ENCODE data around the gene RPS6KA1. TPM values are rescaled to one million over a fixed set of nuclear protein-coding genes. Genes with fewer than 3 reads are reported as not detected.

The RPS6KA1 gene
- total and polyA plus RNA-seq, 2 of the 13 experiments (the other 11 are each of a cell fraction or from before 2014, with no cell fraction given): 19.6 to 24.2 TPM

GRCh38 chr1:26546375-26546774 lies 16.8 kb downstream of the RPS6KA1 start:
- Histone ChIP-seq H3K9ac (ENCODE audit: insufficient read depth, low read depth, low read length) (no peak overlapping the region), H4K20me1 (ENCODE audit: insufficient read depth, low read length) (no peaks in the 10 kb centered on the region), H2AFZ (ENCODE audit: low read length) (no peak overlapping the region), H3K27me3 (ENCODE audit: control insufficient read depth in 1 of 2, insufficient read depth in 2 of 2, low read length in 2 of 2) (no peaks in the 10 kb centered on the region), H3K4me1 (ENCODE audit: insufficient read depth, low read length) (peaks cover 8% of the 10 kb centered on the region), H3K9me3 (ENCODE audit: low read length) (no peaks in the 10 kb centered on the region), H3K4me3 (replicated peaks in 1 of 3; ENCODE audit: insufficient read depth in 1 of 3, low read depth in 2 of 3, low read length in 3 of 3) (no peak overlapping the region), H3K27ac (ENCODE audit: extremely low read length, insufficient read depth, low read length) (no peak overlapping the region), H3K36me3 (replicated peaks in 1 of 2; ENCODE audit: control insufficient read depth in 1 of 2, insufficient read depth in 2 of 2, low read length in 2 of 2) (peaks cover 18 to 22% of the 10 kb centered on the region in 2 experiments; a peak in 4 of 5 replicates), H3K79me2 (ENCODE audit: insufficient read depth, low read length) (no peaks in the 10 kb centered on the region), H3K4me2 (ENCODE audit: low read depth, low read length) (no peak overlapping the region)
- BruUV-seq (replicated peaks): no TSS peak
- in situ Hi-C loops (cut with HindIII; ENCODE audit: extremely low pct_ligation_motif_present, low pct_unique_long_range_greater_than_20kb) (no loop called here), intact Hi-C loops (cut with micrococcal nuclease; ENCODE audit: unreplicated experiment) (no loop called here)
- WGBS (ENCODE audit: low lambda C conversion rate): 91% methylated on average over 6 of the region's 8 CpGs
- CTCF ChIA-PET (ENCODE audit: low intra/inter-chr PET ratio, low total read pairs): no interaction called here
- ATAC-seq (no peak), DNase-seq (ENCODE audit: low spot score) (no peak), FAIRE-seq (no peak)
- POLR2A ChIA-PET: no interaction called here
- TF ChIP-seq DZIP1 (CRISPR knock-in tag; IDR thresholded peaks at IDR 0.05): no peak
- TF ChIP-seq, protein P1, sequence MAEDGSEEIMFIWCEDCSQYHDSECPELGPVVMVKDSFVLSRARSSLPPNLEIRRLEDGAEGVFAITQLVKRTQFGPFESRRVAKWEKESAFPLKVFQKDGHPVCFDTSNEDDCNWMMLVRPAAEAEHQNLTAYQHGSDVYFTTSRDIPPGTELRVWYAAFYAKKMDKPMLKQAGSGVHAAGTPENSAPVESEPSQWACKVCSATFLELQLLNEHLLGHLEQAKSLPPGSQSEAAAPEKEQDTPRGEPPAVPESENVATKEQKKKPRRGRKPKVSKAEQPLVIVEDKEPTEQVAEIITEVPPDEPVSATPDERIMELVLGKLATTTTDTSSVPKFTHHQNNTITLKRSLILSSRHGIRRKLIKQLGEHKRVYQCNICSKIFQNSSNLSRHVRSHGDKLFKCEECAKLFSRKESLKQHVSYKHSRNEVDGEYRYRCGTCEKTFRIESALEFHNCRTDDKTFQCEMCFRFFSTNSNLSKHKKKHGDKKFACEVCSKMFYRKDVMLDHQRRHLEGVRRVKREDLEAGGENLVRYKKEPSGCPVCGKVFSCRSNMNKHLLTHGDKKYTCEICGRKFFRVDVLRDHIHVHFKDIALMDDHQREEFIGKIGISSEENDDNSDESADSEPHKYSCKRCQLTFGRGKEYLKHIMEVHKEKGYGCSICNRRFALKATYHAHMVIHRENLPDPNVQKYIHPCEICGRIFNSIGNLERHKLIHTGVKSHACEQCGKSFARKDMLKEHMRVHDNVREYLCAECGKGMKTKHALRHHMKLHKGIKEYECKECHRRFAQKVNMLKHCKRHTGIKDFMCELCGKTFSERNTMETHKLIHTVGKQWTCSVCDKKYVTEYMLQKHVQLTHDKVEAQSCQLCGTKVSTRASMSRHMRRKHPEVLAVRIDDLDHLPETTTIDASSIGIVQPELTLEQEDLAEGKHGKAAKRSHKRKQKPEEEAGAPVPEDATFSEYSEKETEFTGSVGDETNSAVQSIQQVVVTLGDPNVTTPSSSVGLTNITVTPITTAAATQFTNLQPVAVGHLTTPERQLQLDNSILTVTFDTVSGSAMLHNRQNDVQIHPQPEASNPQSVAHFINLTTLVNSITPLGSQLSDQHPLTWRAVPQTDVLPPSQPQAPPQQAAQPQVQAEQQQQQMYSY (CRISPR knock-in tag; IDR thresholded peaks at IDR 0.05): no peak
- TF ChIP-seq ATF7-NPFF (CRISPR knock-in tag; IDR thresholded peaks at IDR 0.05; ENCODE audit: low read depth): no peak
- TF ChIP-seq, protein P2, sequence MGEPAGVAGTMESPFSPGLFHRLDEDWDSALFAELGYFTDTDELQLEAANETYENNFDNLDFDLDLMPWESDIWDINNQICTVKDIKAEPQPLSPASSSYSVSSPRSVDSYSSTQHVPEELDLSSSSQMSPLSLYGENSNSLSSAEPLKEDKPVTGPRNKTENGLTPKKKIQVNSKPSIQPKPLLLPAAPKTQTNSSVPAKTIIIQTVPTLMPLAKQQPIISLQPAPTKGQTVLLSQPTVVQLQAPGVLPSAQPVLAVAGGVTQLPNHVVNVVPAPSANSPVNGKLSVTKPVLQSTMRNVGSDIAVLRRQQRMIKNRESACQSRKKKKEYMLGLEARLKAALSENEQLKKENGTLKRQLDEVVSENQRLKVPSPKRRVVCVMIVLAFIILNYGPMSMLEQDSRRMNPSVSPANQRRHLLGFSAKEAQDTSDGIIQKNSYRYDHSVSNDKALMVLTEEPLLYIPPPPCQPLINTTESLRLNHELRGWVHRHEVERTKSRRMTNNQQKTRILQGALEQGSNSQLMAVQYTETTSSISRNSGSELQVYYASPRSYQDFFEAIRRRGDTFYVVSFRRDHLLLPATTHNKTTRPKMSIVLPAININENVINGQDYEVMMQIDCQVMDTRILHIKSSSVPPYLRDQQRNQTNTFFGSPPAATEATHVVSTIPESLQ (CRISPR knock-in tag; conservative IDR thresholded peaks at IDR 0.05): no peak
- no peak for TF ChIP-seq SMARCC2 (IDR thresholded peaks at IDR 0.05)
- TF ChIP-seq ERF (CRISPR knock-in tag; IDR thresholded peaks at IDR 0.05): no peak
- TF ChIP-seq TMF1 (CRISPR knock-in tag; IDR thresholded peaks at IDR 0.05; ENCODE audit: low read depth): no peak
- TF ChIP-seq NFKB2 (CRISPR knock-in tag; IDR thresholded peaks at IDR 0.05; ENCODE audit: borderline replicate concordance): no peak
- TF ChIP-seq BCL3 (CRISPR knock-in tag; IDR thresholded peaks at IDR 0.05): no peak
- TF ChIP-seq, protein P3, sequence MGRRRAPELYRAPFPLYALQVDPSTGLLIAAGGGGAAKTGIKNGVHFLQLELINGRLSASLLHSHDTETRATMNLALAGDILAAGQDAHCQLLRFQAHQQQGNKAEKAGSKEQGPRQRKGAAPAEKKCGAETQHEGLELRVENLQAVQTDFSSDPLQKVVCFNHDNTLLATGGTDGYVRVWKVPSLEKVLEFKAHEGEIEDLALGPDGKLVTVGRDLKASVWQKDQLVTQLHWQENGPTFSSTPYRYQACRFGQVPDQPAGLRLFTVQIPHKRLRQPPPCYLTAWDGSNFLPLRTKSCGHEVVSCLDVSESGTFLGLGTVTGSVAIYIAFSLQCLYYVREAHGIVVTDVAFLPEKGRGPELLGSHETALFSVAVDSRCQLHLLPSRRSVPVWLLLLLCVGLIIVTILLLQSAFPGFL (CRISPR knock-in tag; IDR thresholded peaks at IDR 0.05): no peak
- no peak for TF ChIP-seq ZNF138 (CRISPR knock-in tag; IDR thresholded peaks at IDR 0.05; ENCODE audit: low read depth)
- TF ChIP-seq PBX3 (CRISPR knock-in tag; IDR thresholded peaks at IDR 0.05; ENCODE audit: borderline replicate concordance): no peak
- TF ChIP-seq ZKSCAN5 (CRISPR knock-in tag; IDR thresholded peaks at IDR 0.05): no peak
